Stomach (tissue), 9 donors: ENCODE results near the gene TCFL5. TPM values are rescaled to one million over a fixed set of nuclear protein-coding genes. Genes with fewer than 3 reads are reported as not detected.

Source experiments
- DNase-seq, 2 donors: peaks; one replicate each; pipeline versions ENCODE4 v3.0.0 to v3.0.0-alpha.2; 2013 to 2019
- H3K27ac ChIP-seq, 5 donors: fragments of 200-600 bp in 4 of 5; sonication (generic) in 4 of 5; one replicate each; pipeline ENCODE4 v1.5.1; 2013 to 2019; ENCODE audit warnings: mild to moderate bottlenecking in 1 of 5, moderate library complexity in 1 of 5
- H3K27me3 ChIP-seq, 3 donors: fragments of 200-600 bp; sonication (generic); one replicate each; pipeline ENCODE4 v1.5.1; 2017 to 2019; ENCODE audit warnings: mixed run types in 1 of 3
- H3K36me3 ChIP-seq, 4 donors: fragments of 200-600 bp; sonication (generic); 1 replicate in 3 of 4; 2 replicates in 1 of 4; pipeline ENCODE4 v1.5.1; 2016 to 2019
- H3K4me1 ChIP-seq, 4 donors: fragments of 200-600 bp; sonication (generic); one replicate each; pipeline ENCODE4 v1.5.1; 2016 to 2019
- H3K4me3 ChIP-seq, 4 donors: fragments of 200-600 bp; sonication (generic) in 3 of 4; one replicate each; pipeline ENCODE4 v1.5.1; 2016 to 2019; ENCODE audit warnings: mild to moderate bottlenecking in 1 of 4
- H3K9me3 ChIP-seq, 4 donors: fragments of 200-600 bp; sonication (generic); one replicate each; pipeline ENCODE4 v1.5.1; 2016 to 2019
- CTCF ChIP-seq, 7 experiments: fragments of 450-650 bp in 4 of 7; fragments of 200-600 bp in 3 of 7; sonication (generic) in 3 of 7; IDR thresholded peaks; one replicate each; pipeline ENCODE4 v1.5.1; 2016 to 2019; ENCODE audit warnings: antibody characterized with exemption in 7 of 7, control low read depth in 2 of 7, mild to moderate bottlenecking in 1 of 7
- EP300 ChIP-seq: sonication (generic); formaldehyde crosslinking; IDR thresholded peaks from one replicate; pipeline ENCODE4 v1.6.1; 2017; ENCODE audit warnings: antibody characterized with exemption
- POLR2A ChIP-seq, 4 donors: fragments of 450-650 bp; IDR thresholded peaks; one replicate each; pipeline ENCODE4 v1.6.1; 2016; ENCODE audit warnings: antibody characterized with exemption in 4 of 4, control low read depth in 2 of 4, mild to moderate bottlenecking in 1 of 4, moderate library complexity in 1 of 4
- POLR2AphosphoS5 ChIP-seq, 3 donors: sonication (generic); formaldehyde crosslinking; IDR thresholded peaks; one replicate each; pipeline ENCODE4 v1.6.1; 2016; ENCODE audit warnings: antibody characterized with exemption in 3 of 3
- WGBS, 5 donors: extraction: QIAGEN DNeasy Blood & Tissue Kit in 3 of 5; methylation state at CpG; one replicate each; pipeline versions ENCODE4 v1.1.5 to v1.1.7; 2013 to 2018; 5-methylcytosine and 5-hydroxymethylcytosine counted together
- intact Hi-C: fragments of 100-400 bp; cut with DNase I; formaldehyde crosslinking; loops from one replicate; pipeline ENCODE4 v1.15.1; 2023; ENCODE audit warnings: low total_unique reads
- polyA plus RNA-seq, 3 donors: library from polyadenylated mRNA; stranded (reverse); fragments of 200-250 nt; gene quantifications; one replicate each; pipeline ENCODE4 v1.2.3, GENCODE V29; 2013
- total RNA-seq, 5 donors: library from RNA; depleted of rRNA; stranded (reverse); fragments of >200 nt; gene quantifications; one replicate each; pipeline versions ENCODE4 v1.1.0 to v1.2.3, GENCODE V29; 2014 to 2016
- donor health status: healthy with polysubstance abuse.
- donor health status: Bipolar disorder and iron deficiency.
- donor health status: healthy.

Gene TCFL5
- total and polyA plus RNA-seq, 8 donors, result 3.0 to 29.5 (median 5.7) TPM

- no peaks in the 10 kb centered on the region for H3K9me3 ChIP-seq
- intact Hi-C loops, result no loop called here
- peak in 1 of 2 donors; percentile 66 for DNase-seq
- peaks cover 33 to 51% (median 47%) of the 10 kb centered on the region in 4 donors for H3K36me3 ChIP-seq
- peak overlapping the region; percentile 89 to 94 (median 93) for H3K27ac ChIP-seq
- TF ChIP-seq EP300, result no peak
- TF ChIP-seq POLR2AphosphoS5 (IDR thresholded peaks at IDR 0.05), result no peak
- TF ChIP-seq POLR2A (IDR thresholded peaks at IDR 0.05), result no peak
- TF ChIP-seq CTCF (IDR thresholded peaks at IDR 0.05), result no peak
- no peaks in the 10 kb centered on the region for H3K27me3 ChIP-seq
- peak overlapping the region; percentile 91 to 99 (median 94) for H3K4me3 ChIP-seq
- 0 to 1% (median 0%) methylated on average over 13 to 58 of the region's 58 CpGs for WGBS, 5 donors
- H3K4me1 ChIP-seq, result peaks cover 23 to 52% (median 43%) of the 10 kb centered on the region in 4 donors
Observed at GRCh38 chr20:62805155-62805710, 56.4 kb downstream of the TCFL5 start.

GRCh38 chr20:62804627-62805154, 56.9 kb downstream of the TCFL5 start, which contains the start of gene OGFR:
Gene OGFR, plus strand, starts transcription at chr20:62804835. Its CDS starts 25 bp downstream, at chr20:62804860.
- no peak for TF ChIP-seq CTCF (IDR thresholded peaks at IDR 0.05)
- TF ChIP-seq POLR2A (IDR thresholded peaks at IDR 0.05), result no peak
- TF ChIP-seq EP300, result no peak
- TF ChIP-seq POLR2AphosphoS5 (IDR thresholded peaks at IDR 0.05), result peak; percentile 36 to 91 (median 89)
- Histone ChIP-seq H3K27me3 (no peaks in the 10 kb centered on the region), H3K9me3 (no peaks in the 10 kb centered on the region), H3K4me1 (peaks cover 23 to 52% (median 43%) of the 10 kb centered on the region in 4 donors), H3K36me3 (peaks cover 31 to 51% (median 47%) of the 10 kb centered on the region in 4 donors), H3K4me3 (peak within 1 kb of the TSS; percentile 91 to 99 (median 94)), H3K27ac (peak within 1 kb of the TSS; percentile 89 to 94 (median 93))
- intact Hi-C loops, result no loop called here
- peak; percentile 69 to 90 for DNase-seq
- WGBS, 5 donors, result 0 to 1% (median 0%) methylated on average over 28 to 72 of the region's 77 CpGs

GRCh38 chr20:62804021-62804626, 57.5 kb downstream of the TCFL5 start:
- intact Hi-C loops, result no loop called here
- Histone ChIP-seq H3K4me1 (peaks cover 23 to 52% (median 43%) of the 10 kb centered on the region in 4 donors), H3K27me3 (no peaks in the 10 kb centered on the region), H3K4me3 (peak overlapping the region; percentile 91 to 99 (median 94)), H3K9me3 (no peaks in the 10 kb centered on the region), H3K36me3 (peaks cover 31 to 51% (median 47%) of the 10 kb centered on the region in 4 donors), H3K27ac (peak overlapping the region; percentile 32 to 94 (median 93))
- no peak for TF ChIP-seq CTCF (IDR thresholded peaks at IDR 0.05)
- no peak for TF ChIP-seq POLR2A (IDR thresholded peaks at IDR 0.05)
- no peak for TF ChIP-seq EP300
- no peak for TF ChIP-seq POLR2AphosphoS5 (IDR thresholded peaks at IDR 0.05)
- 19 to 38% (median 22%) methylated on average over 13 to 25 of the region's 25 CpGs for WGBS, 5 donors
- no peak for DNase-seq

GRCh38 chr20:62802026-62802712, 59.5 kb downstream of the TCFL5 start:
- H3K4me1 ChIP-seq, result peaks cover 31 to 50% (median 43%) of the 10 kb centered on the region in 4 donors
- TF ChIP-seq EP300 (no peak), CTCF (IDR thresholded peaks at IDR 0.05) (no peak), POLR2A (IDR thresholded peaks at IDR 0.05) (no peak)
- peak overlapping the region in 1 of 5 donors; percentile 38 for H3K27ac ChIP-seq
- 65 to 86% (median 79%) methylated on average over 17 to 22 of the region's 22 CpGs for WGBS, 5 donors
- H3K36me3 ChIP-seq, result peaks cover 27 to 44% (median 41%) of the 10 kb centered on the region in 4 donors
- H3K27me3 ChIP-seq, result no peaks in the 10 kb centered on the region
- DNase-seq, result no peak
- H3K4me3 ChIP-seq, result no peak overlapping the region
- intact Hi-C loops, result no loop called here
- H3K9me3 ChIP-seq, result no peaks in the 10 kb centered on the region
